ENCODE measurements around the gene FSD1L. TPM values are rescaled to one million over a fixed set of nuclear protein-coding genes. Genes with fewer than 3 reads are reported as not detected.

The FSD1L gene
- total and polyA plus RNA-seq, 2 of the 13 experiments (the other 11 are each of a cell fraction or from before 2014, with no cell fraction given), result 4.1 to 5.1 TPM

GRCh38 chr9:105557804-105558610 lies 110.2 kb downstream of the FSD1L start, which contains the start of gene FKTN (continued):
- TF ChIP-seq ZNF280D (CRISPR knock-in tag; IDR thresholded peaks at IDR 0.05) (peak; percentile 72; the same call in 1 of the 2 replicates), RFXANK (CRISPR knock-in tag; IDR thresholded peaks at IDR 0.05) (no peak), ZXDC (CRISPR knock-in tag; IDR thresholded peaks at IDR 0.05) (no peak), PHF21A (CRISPR knock-in tag; IDR thresholded peaks at IDR 0.05) (no peak; the same call in 1 of the 2 replicates), TRIM22 (IDR thresholded peaks at IDR 0.05) (no peak), TAF1 (CRISPR knock-in tag; IDR thresholded peaks at IDR 0.05) (peak; percentile 82), ZNF83 (CRISPR knock-in tag; IDR thresholded peaks at IDR 0.05; ENCODE audit: borderline replicate concordance) (peak; percentile 58; the same call in 1 of the 2 replicates), BATF2 (CRISPR knock-in tag; IDR thresholded peaks at IDR 0.05) (no peak), ZC3H13 (CRISPR knock-in tag; IDR thresholded peaks at IDR 0.05) (no peak), REL (CRISPR knock-in tag; conservative IDR thresholded peaks at IDR 0.05) (no peak), ZSCAN20 (CRISPR knock-in tag; IDR thresholded peaks at IDR 0.05; ENCODE audit: borderline replicate concordance) (no peak), NR3C1 (CRISPR knock-in tag; IDR thresholded peaks at IDR 0.05) (no peak), ZBTB20 (CRISPR knock-in tag; IDR thresholded peaks at IDR 0.05; ENCODE audit: borderline replicate concordance, low read depth) (peak; percentile 76; the same call in 1 of the 2 replicates), ZBTB39 (CRISPR knock-in tag; IDR thresholded peaks at IDR 0.05) (peak; percentile 33; the same call in 1 of the 2 replicates), ZNF274 (CRISPR knock-in tag; IDR thresholded peaks at IDR 0.05) (peak; percentile 73), ZNF180 (CRISPR knock-in tag; IDR thresholded peaks at IDR 0.05; ENCODE audit: borderline replicate concordance, low read depth) (no peak), TARDBP (CRISPR knock-in tag; IDR thresholded peaks at IDR 0.05) (peak; percentile 71)

All from HepG2 (cell line).